Activated CD8-positive, alpha-beta T cell treated with anti-CD3 and anti-CD28 coated beads for 36 hours (primary cell): Measurements from ENCODE around the gene ALPP. TPM values are rescaled to one million over a fixed set of nuclear protein-coding genes. Genes with fewer than 3 reads are reported as not detected.
"Not testable (repeated sequence)": the region's sequence is repeated elsewhere in the genome, so short reads cannot be mapped to it uniquely, and the experiment has no call there.

Experiments used
- ATAC-seq: fragments of 200-7000 bp; cut with Tn5 transposase; one replicate; pipeline ENCODE4 v1.10.0; 2021; ENCODE audit warnings: mild to moderate bottlenecking, moderate library complexity
- CTCF ChIA-PET: fragments of 350-600 bp; sonication (Branson Sonifier 250); formaldehyde crosslinking; loops from one replicate; lab custom pipeline; 2021; ENCODE audit warnings: antibody characterized with exemption; lab: Charles Lee
- POLR2A ChIA-PET: fragments of 350-600 bp; sonication (Branson Sonifier 250); formaldehyde crosslinking; loops from one replicate; lab custom pipeline; 2021; ENCODE audit warnings: antibody characterized with exemption; lab: Charles Lee
- DNase-seq: peaks from one replicate; pipeline ENCODE4 v3.0.0-alpha.2; 2020
- H3K27ac Mint-ChIP-seq: one replicate; pipeline ENCODE4 v1.8.0; 2021; ENCODE audit warnings: mild to moderate bottlenecking, mixed read lengths
- H3K27me3 Mint-ChIP-seq: one replicate; pipeline ENCODE4 v1.8.0; 2021; ENCODE audit warnings: mixed read lengths
- H3K36me3 Mint-ChIP-seq: one replicate; pipeline ENCODE4 v1.8.0; 2021; ENCODE audit warnings: low read depth, mixed read lengths
- H3K4me1 Mint-ChIP-seq: one replicate; pipeline ENCODE4 v1.8.0; 2021; ENCODE audit warnings: low read depth, mixed read lengths
- H3K4me3 Mint-ChIP-seq: one replicate; pipeline ENCODE4 v1.8.0; 2021; ENCODE audit warnings: mild to moderate bottlenecking, moderate library complexity, mixed read lengths
- H3K9me3 Mint-ChIP-seq: one replicate; pipeline ENCODE4 v1.8.0; 2021; ENCODE audit warnings: mixed read lengths
- intact Hi-C: fragments of 100-400 bp; cut with micrococcal nuclease; formaldehyde crosslinking; loops from one replicate; pipeline ENCODE4 v1.10.0; 2022
- total RNA-seq, 2 experiments: library from RNA; stranded (reverse); gene quantifications; one replicate each; pipeline ENCODE4 v1.2.3, GENCODE V29; 2021
- TF ChIP-seq, protein P1 (sequence below): fragments of 200-600 bp; IDR thresholded peaks from one replicate; pipeline ENCODE4 v1.8.0; 2022; ENCODE audit warnings: antibody characterized with exemption, mild to moderate bottlenecking

ALPP gene
- total RNA-seq = not detected

DNA sequence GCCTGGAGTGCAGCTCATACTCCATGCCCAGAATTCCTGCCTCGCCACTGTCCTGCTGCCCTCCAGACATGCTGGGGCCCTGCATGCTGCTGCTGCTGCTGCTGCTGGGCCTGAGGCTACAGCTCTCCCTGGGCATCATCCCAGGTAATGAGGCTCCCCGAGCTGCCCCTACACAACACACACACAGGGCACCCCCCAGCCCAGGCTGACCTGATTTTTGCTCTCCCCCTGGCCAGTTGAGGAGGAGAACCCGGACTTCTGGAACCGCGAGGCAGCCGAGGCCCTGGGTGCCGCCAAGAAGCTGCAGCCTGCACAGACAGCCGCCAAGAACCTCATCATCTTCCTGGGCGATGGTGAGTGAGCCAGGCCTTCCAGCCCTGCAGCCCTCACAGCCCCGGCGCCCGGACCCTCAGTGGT lies at the start of gene ALPP:
ALPP (plus strand) TSS at position 17 of the 417 bp plus-strand sequence; CDS start at position 69, 52 bp downstream.
- H3K4me1 Mint-ChIP-seq, POLR2A ChIA-PET, H3K27ac Mint-ChIP-seq, intact Hi-C loops, H3K36me3 Mint-ChIP-seq, H3K9me3 Mint-ChIP-seq, ATAC-seq, H3K4me3 Mint-ChIP-seq, DNase-seq, CTCF ChIA-PET: not testable (repeated sequence)
- H3K27me3 Mint-ChIP-seq = peaks cover 12% of the 10 kb centered on the region

GRCh38 chr2:232329716-232330067 lies 48.9 kb upstream of the ALPP start:
- POLR2A ChIA-PET = no interaction called here

GRCh38 chr2:232330068-232330999 lies 48.2 kb upstream of the ALPP start:
- POLR2A ChIA-PET = no interaction called here
- CTCF ChIA-PET = interaction anchor here (0.9 to 6.7 kb wide), 3 partner anchors 9 to 406 kb away, joined by 3 to 77 read pairs (median 6); partner anchors contain the start of gene NPPC
- TF ChIP-seq, protein P1, sequence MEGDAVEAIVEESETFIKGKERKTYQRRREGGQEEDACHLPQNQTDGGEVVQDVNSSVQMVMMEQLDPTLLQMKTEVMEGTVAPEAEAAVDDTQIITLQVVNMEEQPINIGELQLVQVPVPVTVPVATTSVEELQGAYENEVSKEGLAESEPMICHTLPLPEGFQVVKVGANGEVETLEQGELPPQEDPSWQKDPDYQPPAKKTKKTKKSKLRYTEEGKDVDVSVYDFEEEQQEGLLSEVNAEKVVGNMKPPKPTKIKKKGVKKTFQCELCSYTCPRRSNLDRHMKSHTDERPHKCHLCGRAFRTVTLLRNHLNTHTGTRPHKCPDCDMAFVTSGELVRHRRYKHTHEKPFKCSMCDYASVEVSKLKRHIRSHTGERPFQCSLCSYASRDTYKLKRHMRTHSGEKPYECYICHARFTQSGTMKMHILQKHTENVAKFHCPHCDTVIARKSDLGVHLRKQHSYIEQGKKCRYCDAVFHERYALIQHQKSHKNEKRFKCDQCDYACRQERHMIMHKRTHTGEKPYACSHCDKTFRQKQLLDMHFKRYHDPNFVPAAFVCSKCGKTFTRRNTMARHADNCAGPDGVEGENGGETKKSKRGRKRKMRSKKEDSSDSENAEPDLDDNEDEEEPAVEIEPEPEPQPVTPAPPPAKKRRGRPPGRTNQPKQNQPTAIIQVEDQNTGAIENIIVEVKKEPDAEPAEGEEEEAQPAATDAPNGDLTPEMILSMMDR = no peak
- DNase-seq = no peak
- no peak overlapping the region for H3K4me3 Mint-ChIP-seq
- H3K36me3 Mint-ChIP-seq = no peaks in the 10 kb centered on the region
- peaks cover 15% of the 10 kb centered on the region for H3K4me1 Mint-ChIP-seq
- ATAC-seq = no peak
- intact Hi-C loops = no loop called here
- no peaks in the 10 kb centered on the region for H3K9me3 Mint-ChIP-seq
- no peak overlapping the region for H3K27ac Mint-ChIP-seq
- H3K27me3 Mint-ChIP-seq = no peaks in the 10 kb centered on the region

More at GRCh38 chr2:232329716-232330067, 48.9 kb upstream of the ALPP start:
- CTCF ChIA-PET = interaction anchor here (0.9 to 8.2 kb wide), 5 partner anchors 8 to 405 kb away, joined by 3 to 77 read pairs (median 6); partner anchors contain the start of gene NPPC
- intact Hi-C loops = loop anchor here (5.0 to 10.0 kb wide), 2 partner anchors 195 to 402 kb away; partner anchors contain the start of gene NPPC
- Mint-ChIP-seq H3K27ac (no peak overlapping the region), H3K9me3 (no peaks in the 10 kb centered on the region), H3K36me3 (no peaks in the 10 kb centered on the region), H3K4me1 (peaks cover 15% of the 10 kb centered on the region), H3K27me3 (no peaks in the 10 kb centered on the region), H3K4me3 (no peak overlapping the region)
- ATAC-seq (no peak), DNase-seq (no peak)
- TF ChIP-seq, protein P1 = no peak

DNA sequence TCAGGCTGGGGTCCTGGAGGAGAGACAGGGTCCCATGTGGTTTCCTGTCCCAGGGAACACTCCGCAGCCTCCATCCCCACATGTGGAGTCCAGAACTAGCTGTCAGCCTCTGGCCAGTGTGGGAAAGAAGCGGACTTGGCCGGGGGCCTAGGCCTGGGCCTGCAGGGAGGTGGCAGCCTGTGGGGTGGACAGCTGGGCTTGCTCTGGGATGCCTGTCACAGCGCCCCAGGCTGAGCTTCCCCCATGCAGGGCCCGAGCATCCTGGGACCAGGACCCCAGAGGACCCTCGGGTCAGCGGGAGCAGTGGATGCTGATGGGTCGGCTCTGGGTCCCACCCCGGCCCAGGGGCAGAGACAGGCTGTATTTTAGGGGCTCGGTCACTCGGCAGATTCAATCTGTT lies 47.5 kb upstream of the ALPP start:
- H3K36me3 Mint-ChIP-seq, H3K27ac Mint-ChIP-seq, intact Hi-C loops, H3K4me3 Mint-ChIP-seq, CTCF ChIA-PET, H3K27me3 Mint-ChIP-seq, ATAC-seq, POLR2A ChIA-PET, H3K9me3 Mint-ChIP-seq, DNase-seq: not testable (repeated sequence)
- H3K4me1 Mint-ChIP-seq = peaks cover 15% of the 10 kb centered on the region

DNA sequence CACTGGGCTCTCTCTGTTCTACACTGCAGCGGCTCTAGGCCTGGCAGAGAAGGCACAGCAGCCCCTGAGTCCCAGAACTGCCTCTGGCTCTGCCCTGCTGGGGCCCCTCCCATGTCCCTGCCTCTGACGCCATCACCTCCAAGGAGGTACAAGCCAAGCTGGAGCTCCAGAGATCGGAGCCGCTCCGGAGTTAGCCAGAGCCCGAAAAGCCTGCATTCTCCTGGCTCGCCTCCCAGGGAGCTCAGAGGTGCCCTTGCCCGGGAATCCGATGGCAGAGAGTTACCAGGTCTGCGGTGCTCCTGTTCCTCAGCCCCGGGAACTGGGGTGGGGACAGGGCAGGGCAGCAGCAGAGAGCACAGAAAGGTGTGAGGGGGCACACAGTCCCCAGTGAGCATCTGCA lies 46.9 kb upstream of the ALPP start:
- CTCF ChIA-PET, POLR2A ChIA-PET: not testable (repeated sequence)
- H3K4me1 Mint-ChIP-seq = peaks cover 12% of the 10 kb centered on the region

DNA sequence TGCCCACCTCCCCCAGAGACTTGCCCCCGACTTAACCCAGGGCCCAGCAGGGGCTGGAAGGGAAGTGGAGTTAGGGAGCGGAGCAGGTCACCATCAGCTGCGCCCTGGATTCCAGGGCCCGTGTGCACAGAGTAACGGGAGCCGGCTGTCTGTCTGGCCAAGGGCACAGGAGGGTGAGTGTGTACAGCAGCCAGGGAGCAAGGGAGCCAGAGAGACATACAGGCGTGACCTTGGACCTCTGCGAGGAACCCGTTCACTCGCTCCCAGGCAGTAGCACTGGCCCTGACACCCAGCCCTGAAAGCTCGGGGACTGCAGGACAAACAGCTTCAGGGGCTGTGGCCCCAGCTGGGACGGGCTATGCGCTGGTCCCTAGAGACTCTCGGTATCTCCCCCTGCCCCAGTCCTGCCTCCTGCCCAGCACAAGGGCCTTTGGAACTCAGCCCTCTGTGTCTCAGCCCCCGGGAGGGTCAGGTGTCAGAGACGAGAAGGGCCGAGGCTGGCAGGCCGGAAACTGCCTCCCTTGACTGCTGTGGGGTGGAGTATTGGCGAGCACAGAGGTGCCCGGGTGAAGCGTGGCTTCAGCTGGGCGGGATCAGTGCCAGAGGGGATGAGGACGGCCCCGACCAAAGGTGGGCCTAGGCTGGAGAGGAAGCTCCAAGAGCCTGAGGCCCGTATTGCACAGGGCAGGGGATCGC lies 46.2 kb upstream of the ALPP start:
- H3K27me3 Mint-ChIP-seq, ATAC-seq, H3K36me3 Mint-ChIP-seq, H3K9me3 Mint-ChIP-seq, H3K27ac Mint-ChIP-seq, DNase-seq, intact Hi-C loops, H3K4me1 Mint-ChIP-seq, H3K4me3 Mint-ChIP-seq, POLR2A ChIA-PET: not testable (repeated sequence)
- CTCF ChIA-PET = interaction anchor here (2.2 kb wide), 1 partner anchor 107 kb away, joined by 9 read pairs; no protein-coding TSS in a partner anchor

More for the DNA sequence above, 46.9 kb upstream of the ALPP start:
- ATAC-seq, intact Hi-C loops, H3K27ac Mint-ChIP-seq, H3K9me3 Mint-ChIP-seq, H3K4me3 Mint-ChIP-seq, H3K27me3 Mint-ChIP-seq, H3K36me3 Mint-ChIP-seq, DNase-seq: not testable (repeated sequence)
